ENCODE results near the gene MED13L.
"Not testable (repeated sequence)": the region's sequence is repeated elsewhere in the genome, so short reads cannot be mapped to it uniquely, and the experiment has no call there.

Gene MED13L

GRCh38 chr12:116133636-116134214 is 143.8 kb downstream of the MED13L start:
- ChIA-PET CTCF (no interaction called here), POLR2A (no interaction called here)
- no peak for TF ChIP-seq SP1 (IDR thresholded peaks at IDR 0.05)
- TF ChIP-seq SUZ12 (IDR thresholded peaks at IDR 0.05): no peak
- TF ChIP-seq FOXM1 (IDR thresholded peaks at IDR 0.05; ENCODE audit: borderline replicate concordance): no peak
- TF ChIP-seq LEF1 (IDR thresholded peaks at IDR 0.05; ENCODE audit: borderline replicate concordance): no peak
- TF ChIP-seq BHLHE40 (IDR thresholded peaks at IDR 0.05; ENCODE audit: borderline replicate concordance): no peak
- TF ChIP-seq ELF4 (IDR thresholded peaks at IDR 0.05): no peak
- TF ChIP-seq, protein P1, sequence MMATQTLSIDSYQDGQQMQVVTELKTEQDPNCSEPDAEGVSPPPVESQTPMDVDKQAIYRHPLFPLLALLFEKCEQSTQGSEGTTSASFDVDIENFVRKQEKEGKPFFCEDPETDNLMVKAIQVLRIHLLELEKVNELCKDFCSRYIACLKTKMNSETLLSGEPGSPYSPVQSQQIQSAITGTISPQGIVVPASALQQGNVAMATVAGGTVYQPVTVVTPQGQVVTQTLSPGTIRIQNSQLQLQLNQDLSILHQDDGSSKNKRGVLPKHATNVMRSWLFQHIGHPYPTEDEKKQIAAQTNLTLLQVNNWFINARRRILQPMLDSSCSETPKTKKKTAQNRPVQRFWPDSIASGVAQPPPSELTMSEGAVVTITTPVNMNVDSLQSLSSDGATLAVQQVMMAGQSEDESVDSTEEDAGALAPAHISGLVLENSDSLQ (IDR thresholded peaks at IDR 0.05): no peak
- no peak for DNase-seq (ENCODE audit: extremely low spot score)

DNA sequence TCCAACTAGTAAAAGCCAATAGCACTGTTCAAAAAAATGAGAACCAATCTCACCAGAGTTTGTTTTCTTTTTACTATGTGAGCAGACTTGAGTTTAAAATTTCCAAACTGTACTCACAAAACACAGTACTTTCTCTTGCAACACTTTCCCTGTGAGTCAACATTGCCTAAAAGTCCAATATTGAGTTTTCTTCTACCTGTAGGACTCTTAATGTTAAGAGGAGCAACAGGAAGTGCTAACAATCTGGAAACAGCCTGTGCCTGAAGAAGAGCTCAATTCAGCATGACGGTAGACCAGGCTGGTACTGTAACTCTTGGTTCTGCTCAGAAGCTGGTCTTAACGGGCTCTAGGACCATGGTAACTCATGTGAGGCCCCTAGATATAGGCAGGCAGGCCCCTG is 144.3 kb downstream of the MED13L start:
- DNase-seq (ENCODE audit: extremely low spot score): no peak
- TF ChIP-seq ARNT (IDR thresholded peaks at IDR 0.05): no peak
- no peak for TF ChIP-seq LEF1 (IDR thresholded peaks at IDR 0.05; ENCODE audit: borderline replicate concordance)
- no peak for TF ChIP-seq ZNF384 (IDR thresholded peaks at IDR 0.05)
- no peak for TF ChIP-seq FOXK2 (IDR thresholded peaks at IDR 0.05)
- ChIA-PET POLR2A (interaction anchor here (1.1 kb wide), 1 partner anchor 143 kb away, joined by 4 read pairs; no protein-coding TSS in a partner anchor), CTCF (interaction anchor here (0.6 kb wide), 1 partner anchor 117 kb away, joined by 3 read pairs; no protein-coding TSS in a partner anchor)

- DNase-seq (ENCODE audit: extremely low spot score); CTCF ChIA-PET: not testable (repeated sequence)
- POLR2A ChIA-PET: interaction anchor here (1.1 kb wide), 1 partner anchor 144 kb away, joined by 4 read pairs; no protein-coding TSS in a partner anchor
Measured at GRCh38 chr12:116131987-116132386, 145.5 kb downstream of the MED13L start.

DNA sequence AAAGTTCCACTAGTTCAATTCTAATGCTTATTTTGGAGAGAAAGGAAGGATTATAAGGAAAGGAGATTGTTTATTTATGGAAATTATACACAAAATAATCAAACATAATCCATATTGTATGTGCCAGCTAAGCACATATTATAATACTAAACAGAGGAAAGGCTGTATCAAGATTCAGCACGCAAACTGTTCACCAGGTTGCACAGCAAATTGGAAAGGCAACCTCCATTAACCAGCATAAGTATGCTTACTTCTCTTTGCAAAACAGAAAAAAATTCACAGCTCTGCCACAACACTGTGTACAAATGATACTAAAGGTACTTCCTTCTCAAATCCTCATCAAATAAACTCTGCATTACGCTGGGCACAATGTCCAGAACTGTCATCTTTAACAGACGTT is 146.3 kb downstream of the MED13L start:
- ChIA-PET POLR2A (interaction anchor here (1.1 kb wide), 1 partner anchor 28 kb away, joined by 3 read pairs; no protein-coding TSS in a partner anchor), CTCF (no interaction called here)
- no peak for DNase-seq (ENCODE audit: extremely low spot score)
- TF ChIP-seq, protein P1 (IDR thresholded peaks at IDR 0.05): no peak
- TF ChIP-seq SUZ12 (IDR thresholded peaks at IDR 0.05) (no peak), ZNF384 (IDR thresholded peaks at IDR 0.05) (no peak), NFRKB (IDR thresholded peaks at IDR 0.05) (no peak), ELF4 (IDR thresholded peaks at IDR 0.05) (no peak), TARDBP (IDR thresholded peaks at IDR 0.05) (no peak), L3MBTL2 (conservative IDR thresholded peaks at IDR 0.05) (no peak), SP1 (IDR thresholded peaks at IDR 0.05) (no peak), FOXA1 (IDR thresholded peaks at IDR 0.05) (no peak), CTBP1 (IDR thresholded peaks at IDR 0.05; ENCODE audit: borderline replicate concordance) (no peak), BHLHE40 (IDR thresholded peaks at IDR 0.05; ENCODE audit: borderline replicate concordance) (no peak), LEF1 (IDR thresholded peaks at IDR 0.05; ENCODE audit: borderline replicate concordance) (no peak), FOXM1 (IDR thresholded peaks at IDR 0.05; ENCODE audit: borderline replicate concordance) (no peak), ARNT (IDR thresholded peaks at IDR 0.05) (no peak), HDGF (IDR thresholded peaks at IDR 0.05; ENCODE audit: borderline replicate concordance) (no peak), FOXK2 (IDR thresholded peaks at IDR 0.05) (no peak)

DNA sequence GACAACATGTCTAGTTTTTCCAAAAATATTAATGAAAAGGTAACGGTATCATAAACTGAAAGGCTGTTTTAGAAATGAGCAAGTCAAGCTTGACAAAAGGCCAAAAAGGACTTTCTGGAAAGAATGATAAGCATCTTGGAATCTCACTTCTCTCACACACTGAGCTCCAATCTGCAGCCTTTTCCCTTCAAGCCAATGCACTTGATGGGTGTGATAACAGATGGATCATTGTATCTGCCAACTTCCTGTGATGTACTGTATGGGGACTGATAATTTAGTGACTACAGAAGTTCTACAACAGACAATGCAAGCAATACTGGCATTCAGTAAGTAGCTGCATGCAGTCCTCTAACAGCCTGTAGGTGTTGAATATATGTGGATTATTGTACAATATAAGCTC is 147.1 kb downstream of the MED13L start:
- ChIA-PET CTCF (no interaction called here), POLR2A (interaction anchor here (1.1 kb wide), 1 partner anchor 27 kb away, joined by 3 read pairs; no protein-coding TSS in a partner anchor)
- TF ChIP-seq LEF1 (IDR thresholded peaks at IDR 0.05; ENCODE audit: borderline replicate concordance) (no peak), L3MBTL2 (conservative IDR thresholded peaks at IDR 0.05) (no peak), HDGF (IDR thresholded peaks at IDR 0.05; ENCODE audit: borderline replicate concordance) (no peak)
- TF ChIP-seq, protein P1 (IDR thresholded peaks at IDR 0.05): no peak
- DNase-seq (ENCODE audit: extremely low spot score): no peak

GRCh38 chr12:116128779-116129178 is 148.7 kb downstream of the MED13L start:
- ChIA-PET CTCF (no interaction called here), POLR2A (no interaction called here)
- no peak for TF ChIP-seq ZNF384 (IDR thresholded peaks at IDR 0.05)
- TF ChIP-seq LEF1 (IDR thresholded peaks at IDR 0.05; ENCODE audit: borderline replicate concordance): no peak
- TF ChIP-seq TARDBP (IDR thresholded peaks at IDR 0.05): no peak
- TF ChIP-seq FOXA1 (IDR thresholded peaks at IDR 0.05): no peak
- no peak for TF ChIP-seq ELF4 (IDR thresholded peaks at IDR 0.05)
- no peak for TF ChIP-seq ARNT (IDR thresholded peaks at IDR 0.05)
- TF ChIP-seq HDGF (IDR thresholded peaks at IDR 0.05; ENCODE audit: borderline replicate concordance): no peak
- no peak for TF ChIP-seq FOXK2 (IDR thresholded peaks at IDR 0.05)
- no peak for TF ChIP-seq NFRKB (IDR thresholded peaks at IDR 0.05)
- TF ChIP-seq, protein P1 (IDR thresholded peaks at IDR 0.05): no peak
- TF ChIP-seq FOXM1 (IDR thresholded peaks at IDR 0.05; ENCODE audit: borderline replicate concordance): no peak
- no peak for TF ChIP-seq L3MBTL2 (conservative IDR thresholded peaks at IDR 0.05)
- TF ChIP-seq CTBP1 (IDR thresholded peaks at IDR 0.05; ENCODE audit: borderline replicate concordance): no peak
- TF ChIP-seq SP1 (IDR thresholded peaks at IDR 0.05): no peak
- no peak for TF ChIP-seq SUZ12 (IDR thresholded peaks at IDR 0.05)
- TF ChIP-seq BHLHE40 (IDR thresholded peaks at IDR 0.05; ENCODE audit: borderline replicate concordance): no peak

More at GRCh38 chr12:116128779-116129178, 148.7 kb downstream of the MED13L start:
- DNase-seq (ENCODE audit: extremely low spot score): no peak

Data from HEK293T (cell line).